Suppressor macrophage (primary cell): ENCODE measurements around the gene SRRT.

Experiments used
- DNase-seq, 4 experiments: peaks; one replicate each; pipeline ENCODE4 v3.0.0-alpha.2; 2020 to 2022
- total RNA-seq, 17 experiments: gene quantifications; one replicate each; lab custom pipeline; 2026; ENCODE audit warnings: mixed read lengths in 6 of 17, inconsistent platforms in 3 of 17; lab: John Stamatoyannopoulos, UW

The SRRT gene, protein sequence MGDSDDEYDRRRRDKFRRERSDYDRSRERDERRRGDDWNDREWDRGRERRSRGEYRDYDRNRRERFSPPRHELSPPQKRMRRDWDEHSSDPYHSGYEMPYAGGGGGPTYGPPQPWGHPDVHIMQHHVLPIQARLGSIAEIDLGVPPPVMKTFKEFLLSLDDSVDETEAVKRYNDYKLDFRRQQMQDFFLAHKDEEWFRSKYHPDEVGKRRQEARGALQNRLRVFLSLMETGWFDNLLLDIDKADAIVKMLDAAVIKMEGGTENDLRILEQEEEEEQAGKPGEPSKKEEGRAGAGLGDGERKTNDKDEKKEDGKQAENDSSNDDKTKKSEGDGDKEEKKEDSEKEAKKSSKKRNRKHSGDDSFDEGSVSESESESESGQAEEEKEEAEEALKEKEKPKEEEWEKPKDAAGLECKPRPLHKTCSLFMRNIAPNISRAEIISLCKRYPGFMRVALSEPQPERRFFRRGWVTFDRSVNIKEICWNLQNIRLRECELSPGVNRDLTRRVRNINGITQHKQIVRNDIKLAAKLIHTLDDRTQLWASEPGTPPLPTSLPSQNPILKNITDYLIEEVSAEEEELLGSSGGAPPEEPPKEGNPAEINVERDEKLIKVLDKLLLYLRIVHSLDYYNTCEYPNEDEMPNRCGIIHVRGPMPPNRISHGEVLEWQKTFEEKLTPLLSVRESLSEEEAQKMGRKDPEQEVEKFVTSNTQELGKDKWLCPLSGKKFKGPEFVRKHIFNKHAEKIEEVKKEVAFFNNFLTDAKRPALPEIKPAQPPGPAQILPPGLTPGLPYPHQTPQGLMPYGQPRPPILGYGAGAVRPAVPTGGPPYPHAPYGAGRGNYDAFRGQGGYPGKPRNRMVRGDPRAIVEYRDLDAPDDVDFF
- 36.8 to 114 (median 55.0) reads per million in 17 experiments for total RNA-seq

- DNase-seq = peak; percentile 99 to 100 (median 99)
Measured at GRCh38 chr7:100874577-100875355, at the start of gene SRRT. Gene SRRT (plus strand): TSS chr7:100875103. CDS start chr7:100875591, 488 bp downstream.

GRCh38 chr7:100825215-100825671, 49.7 kb upstream of the SRRT start:
- DNase-seq = no peak

DNA sequence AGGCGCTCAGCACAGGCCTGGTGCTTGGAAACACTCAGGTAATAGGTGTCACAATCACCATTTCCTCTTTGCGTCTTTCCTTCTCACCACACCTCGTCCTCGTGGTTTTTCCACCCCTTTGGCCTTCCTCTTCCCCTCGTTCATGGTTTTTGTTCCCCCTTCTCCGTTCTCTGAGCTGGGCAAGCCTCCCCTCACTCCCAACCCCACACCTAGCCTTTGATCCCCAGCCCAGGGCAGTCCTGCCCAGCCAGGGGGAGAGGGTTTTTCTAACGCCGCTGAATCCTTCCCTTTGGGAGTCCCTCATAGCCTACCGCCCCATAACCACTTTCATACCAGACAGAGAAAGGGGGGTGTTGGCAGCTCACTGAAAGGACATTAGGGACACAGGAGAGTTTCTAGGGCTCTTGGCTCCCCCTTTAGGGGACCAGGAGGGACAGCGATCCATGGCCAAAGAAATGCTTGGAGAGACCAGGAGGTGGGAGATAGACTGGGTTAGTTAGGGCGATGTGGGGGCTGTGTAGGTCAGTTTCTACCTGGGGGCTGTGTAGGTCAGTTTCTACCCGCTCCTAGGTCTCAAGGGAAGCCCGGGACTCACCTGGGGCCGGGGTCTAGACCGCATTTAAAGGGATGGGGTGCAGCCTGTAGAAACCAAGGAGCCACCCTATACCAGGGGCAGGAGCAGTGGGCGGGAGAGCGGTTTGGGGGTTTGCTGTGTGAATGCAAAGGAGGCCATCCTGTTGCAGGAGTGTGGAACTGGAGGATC, 49.0 kb upstream of the SRRT start:
- DNase-seq = peak in 2 of 4 experiments; percentile 20 to 21

GRCh38 chr7:100826514-100827329, 48.2 kb upstream of the SRRT start:
- peak in 1 of 4 experiments; percentile 40 for DNase-seq

DNA sequence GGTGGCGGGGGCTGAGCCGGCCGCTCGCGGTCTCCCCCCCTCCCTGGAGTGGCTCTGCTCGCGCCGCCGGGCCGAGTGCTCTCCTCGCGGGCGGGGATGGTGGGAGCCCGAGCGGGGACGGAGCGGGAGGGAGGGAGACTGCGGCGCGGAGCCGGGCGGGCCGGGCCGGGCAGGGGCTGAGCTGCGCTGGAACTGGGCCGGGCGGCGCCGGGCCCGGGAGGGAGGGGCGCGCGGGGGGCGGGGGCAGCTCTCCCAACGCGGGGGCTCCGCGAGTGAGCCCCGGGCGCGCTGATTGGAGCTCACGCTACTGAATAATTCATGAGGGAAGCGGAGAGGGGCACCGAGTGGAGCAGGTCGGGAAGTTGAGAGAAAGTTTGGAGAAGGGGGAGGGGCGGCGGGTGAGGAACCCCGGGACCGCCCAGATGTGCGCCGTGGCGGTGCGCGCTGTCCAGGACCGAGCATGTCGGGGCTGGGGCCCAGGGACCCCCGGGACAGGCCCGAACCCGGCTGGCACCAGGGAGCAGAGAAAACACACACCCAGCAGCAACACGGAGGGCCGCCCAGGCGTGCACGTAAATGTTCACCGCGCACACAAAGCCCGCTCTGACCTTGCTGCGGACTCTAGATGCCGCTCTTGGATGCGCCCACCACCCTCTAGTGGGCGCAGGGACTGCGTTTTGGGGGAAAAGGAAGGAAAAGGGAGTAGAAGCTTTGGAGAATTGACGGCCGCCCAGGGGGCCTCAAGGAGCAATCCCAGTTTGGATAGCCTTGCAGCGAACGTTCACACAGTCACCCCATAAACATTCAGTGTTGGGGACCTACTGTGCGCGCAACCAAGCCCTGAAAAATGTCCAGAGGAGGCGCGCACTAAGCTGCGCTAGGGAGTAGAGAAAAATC, 47.3 kb upstream of the SRRT start, which contains the start of gene EPHB4:
Gene EPHB4 (minus strand): TSS at position 194 of the 897 bp plus-strand sequence. CDS start 493 bp downstream, outside the sequence.
- peak in 2 of 4 experiments; percentile 23 to 24 for DNase-seq

- DNase-seq = no peak
Measured at GRCh38 chr7:100829150-100829716, 45.7 kb upstream of the SRRT start.

GRCh38 chr7:100830396-100830795, 44.5 kb upstream of the SRRT start:
- DNase-seq = no peak

- DNase-seq = no peak
Measured at GRCh38 chr7:100832281-100832633, 42.6 kb upstream of the SRRT start.

DNA sequence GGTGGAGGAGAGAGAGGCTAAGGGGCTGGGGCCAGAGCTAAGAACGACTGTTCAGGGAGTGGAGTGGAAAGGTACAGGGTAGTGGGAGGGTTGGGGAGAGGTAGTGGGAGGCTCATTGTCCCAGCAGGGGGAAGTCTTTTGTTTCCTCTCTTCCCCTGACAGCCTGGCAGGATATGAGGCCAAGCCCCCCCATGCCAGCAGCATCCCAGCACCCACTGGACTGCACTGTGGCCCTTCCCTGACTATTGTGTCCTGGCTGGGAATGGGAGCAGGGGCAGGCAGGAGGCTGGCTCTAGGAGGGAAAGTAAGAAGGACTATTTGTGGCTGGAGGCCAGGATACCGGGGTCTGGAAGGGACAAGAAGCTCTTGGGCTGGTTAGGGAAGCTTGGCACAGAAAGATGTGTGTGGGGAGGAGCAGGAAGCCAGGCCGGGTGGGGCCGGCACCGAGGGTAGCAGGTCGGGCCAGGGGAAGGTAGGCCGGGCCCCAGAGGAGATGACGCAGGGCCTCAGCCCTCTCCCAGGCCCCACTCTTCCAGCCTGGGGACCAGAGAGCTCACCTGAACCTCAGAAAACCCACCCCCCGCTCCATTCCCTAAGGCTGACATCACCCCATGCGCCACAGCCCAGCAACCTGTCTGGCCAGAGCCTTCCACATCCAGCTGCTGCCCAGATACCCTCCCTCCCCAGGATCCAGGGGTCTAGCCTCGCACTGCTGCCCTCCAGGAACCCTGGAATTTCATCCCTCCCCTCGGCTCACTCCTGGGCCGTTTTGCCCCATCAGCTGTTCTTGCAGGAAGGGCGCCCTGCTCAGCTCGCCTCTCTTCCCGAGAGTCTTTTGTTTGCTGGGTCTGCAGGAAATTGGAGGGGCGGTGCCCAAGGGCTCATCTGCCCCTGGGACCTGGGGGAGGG, 38.7 kb upstream of the SRRT start:
- no peak for DNase-seq

DNA sequence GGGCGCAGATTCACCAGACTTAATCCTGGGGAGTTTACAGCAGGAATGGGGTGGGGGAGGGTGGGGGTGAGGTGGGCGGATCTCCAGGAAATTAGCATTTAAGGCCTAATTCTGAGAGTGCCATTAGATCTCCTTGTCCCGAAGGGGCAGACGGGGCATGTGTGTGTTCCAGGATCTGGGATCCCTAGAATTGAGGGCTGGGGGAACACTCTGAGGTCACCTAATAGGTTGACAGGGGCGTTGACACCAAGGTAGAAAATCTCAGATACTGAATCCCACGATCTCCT, 38.1 kb upstream of the SRRT start:
- no peak for DNase-seq

- peak; percentile 90 to 95 (median 92) for DNase-seq
Measured at GRCh38 chr7:100837099-100837836, 37.6 kb upstream of the SRRT start.

DNA sequence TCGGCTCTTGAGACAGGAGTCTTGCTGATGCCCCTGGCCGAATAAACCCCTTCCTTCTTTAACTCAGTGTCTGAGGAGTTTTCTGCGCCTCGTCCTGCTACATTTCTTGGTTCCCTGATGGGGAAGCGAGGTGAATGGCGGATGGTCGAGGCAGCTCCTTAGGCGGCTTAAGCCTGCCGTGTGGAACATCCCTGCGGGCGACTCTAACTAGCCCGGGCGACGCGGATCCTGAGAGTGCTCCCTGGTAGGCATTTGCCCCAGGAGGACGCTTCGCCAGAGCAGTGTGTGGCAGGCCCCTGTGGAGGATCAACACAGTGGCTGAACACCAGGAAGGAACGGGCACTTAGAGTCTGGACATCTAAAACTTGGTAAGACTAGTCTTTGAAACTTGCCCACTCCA, 35.5 kb upstream of the SRRT start:
- no peak for DNase-seq

GRCh38 chr7:100840470-100841100, 34.3 kb upstream of the SRRT start:
- DNase-seq = no peak

DNA sequence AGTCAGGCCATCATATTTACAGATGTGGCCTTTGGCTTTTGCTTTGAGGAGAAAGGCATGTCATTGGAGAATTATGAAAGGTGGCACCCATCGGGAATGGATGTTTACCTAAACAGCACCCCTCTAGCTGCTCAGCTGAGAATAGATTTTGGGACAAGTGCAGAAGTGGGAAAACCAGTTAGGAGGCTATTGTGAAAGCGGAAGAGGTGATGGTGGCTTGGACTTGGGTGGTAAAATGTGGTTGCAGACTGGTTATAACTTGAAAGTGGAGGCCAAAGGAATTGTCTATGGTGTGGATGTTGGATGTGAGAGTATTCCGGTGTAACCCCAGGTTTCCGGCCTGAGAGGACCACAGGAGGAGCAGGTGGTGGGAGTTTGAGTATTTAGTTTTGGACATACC, 27.5 kb upstream of the SRRT start:
- no peak for DNase-seq

DNA sequence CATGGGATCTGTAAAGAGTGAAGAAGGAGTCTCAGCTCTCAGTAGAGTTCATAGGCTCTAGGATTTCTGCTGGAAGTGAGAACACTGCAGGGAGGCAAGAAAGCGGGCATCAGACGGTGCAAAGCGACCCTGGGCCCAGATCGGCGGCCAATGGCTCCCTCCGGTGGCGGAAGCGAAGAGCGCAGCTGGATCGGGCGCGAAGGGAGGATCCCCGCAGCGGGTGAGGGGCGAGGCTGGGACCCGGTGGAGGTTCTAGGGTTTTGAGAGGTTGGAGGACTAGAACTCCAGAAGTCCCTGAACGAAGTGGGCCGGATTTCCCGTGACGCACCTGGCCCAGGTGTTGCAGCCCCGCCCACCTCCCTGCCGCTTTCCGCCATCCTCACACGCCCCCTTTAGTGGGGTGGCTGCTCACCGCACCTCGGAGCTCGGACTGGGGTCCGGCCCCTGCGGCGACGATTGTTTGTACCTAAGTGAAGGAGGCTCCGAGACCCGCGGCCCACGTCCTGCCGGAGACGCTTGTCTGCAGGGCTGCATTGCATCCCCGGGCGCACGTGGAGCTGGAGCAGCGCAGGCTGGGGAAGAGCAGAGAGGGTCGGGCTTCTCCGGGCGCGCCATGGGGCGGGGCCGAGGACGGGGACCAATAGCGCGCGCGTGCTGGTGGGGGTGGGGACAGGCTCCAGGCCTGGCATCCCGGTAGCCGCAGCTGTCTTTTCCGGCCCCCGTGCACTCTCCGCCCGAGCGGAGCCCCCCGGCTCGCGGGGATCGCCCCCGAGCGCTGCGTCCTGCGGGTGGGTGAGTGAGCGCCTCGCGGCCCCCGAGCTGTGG, 22.6 kb upstream of the SRRT start, which contains the start of gene SLC12A9:
Gene SLC12A9 (plus strand): TSS at position 666 of the 825 bp plus-strand sequence. CDS start 1,485 bp downstream, outside the sequence.
- peak; percentile 93 to 98 (median 96) for DNase-seq
